ENCODE data around the gene TCHP.
"Not testable (repeated sequence)": the region's sequence is repeated elsewhere in the genome, so short reads cannot be mapped to it uniquely, and the experiment has no call there.

The TCHP gene

GRCh38 chr12:109910254-109910968, 10.3 kb downstream of the TCHP start:
- DNase-seq (ENCODE audit: low spot score), result no peak

DNA sequence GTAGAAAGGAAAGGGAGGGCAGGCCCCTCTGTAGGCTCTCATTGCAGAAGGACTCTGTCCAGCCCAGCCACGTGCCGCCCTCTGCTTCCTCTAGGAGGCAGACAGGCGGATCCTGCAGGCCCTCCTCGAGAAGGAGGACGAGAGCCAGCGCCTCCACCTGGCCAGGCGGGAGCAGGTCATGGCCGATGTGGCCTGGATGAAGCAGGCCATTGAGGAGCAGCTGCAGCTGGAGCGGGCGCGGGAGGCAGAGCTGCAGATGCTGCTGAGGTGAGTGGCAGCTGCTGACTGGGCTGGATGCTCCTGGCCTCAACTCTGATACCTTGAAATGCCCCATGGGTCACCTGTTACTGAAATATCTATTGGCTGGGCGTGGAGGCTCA, 10.9 kb downstream of the TCHP start:
- DNase-seq (ENCODE audit: low spot score), result peak; percentile 78

DNA sequence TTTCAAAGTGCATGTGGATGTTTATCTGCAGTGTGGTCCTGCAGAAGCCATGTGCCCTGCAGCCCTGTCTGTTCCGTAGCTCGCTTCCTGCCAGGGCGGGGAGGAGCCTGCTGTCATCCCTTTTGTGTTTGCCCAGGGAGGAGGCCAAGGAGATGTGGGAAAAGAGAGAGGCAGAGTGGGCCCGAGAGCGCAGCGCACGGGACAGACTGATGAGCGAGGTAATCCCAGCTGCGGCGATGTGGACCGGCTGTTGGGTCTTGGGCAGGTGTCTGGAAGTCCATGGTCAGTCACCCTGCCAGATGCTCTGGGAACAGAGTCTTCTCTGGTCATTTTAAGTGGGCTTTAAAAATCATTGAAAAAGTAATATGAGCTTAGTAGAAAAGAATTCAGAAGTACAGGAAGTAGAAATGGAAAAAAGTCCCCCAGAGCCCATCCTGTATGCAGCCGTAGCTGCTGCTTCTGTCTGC, 12.8 kb downstream of the TCHP start:
- no peak for DNase-seq (ENCODE audit: low spot score)

- DNase-seq (ENCODE audit: low spot score), result no peak
Observed at GRCh38 chr12:109914461-109914860, 14.4 kb downstream of the TCHP start.

DNA sequence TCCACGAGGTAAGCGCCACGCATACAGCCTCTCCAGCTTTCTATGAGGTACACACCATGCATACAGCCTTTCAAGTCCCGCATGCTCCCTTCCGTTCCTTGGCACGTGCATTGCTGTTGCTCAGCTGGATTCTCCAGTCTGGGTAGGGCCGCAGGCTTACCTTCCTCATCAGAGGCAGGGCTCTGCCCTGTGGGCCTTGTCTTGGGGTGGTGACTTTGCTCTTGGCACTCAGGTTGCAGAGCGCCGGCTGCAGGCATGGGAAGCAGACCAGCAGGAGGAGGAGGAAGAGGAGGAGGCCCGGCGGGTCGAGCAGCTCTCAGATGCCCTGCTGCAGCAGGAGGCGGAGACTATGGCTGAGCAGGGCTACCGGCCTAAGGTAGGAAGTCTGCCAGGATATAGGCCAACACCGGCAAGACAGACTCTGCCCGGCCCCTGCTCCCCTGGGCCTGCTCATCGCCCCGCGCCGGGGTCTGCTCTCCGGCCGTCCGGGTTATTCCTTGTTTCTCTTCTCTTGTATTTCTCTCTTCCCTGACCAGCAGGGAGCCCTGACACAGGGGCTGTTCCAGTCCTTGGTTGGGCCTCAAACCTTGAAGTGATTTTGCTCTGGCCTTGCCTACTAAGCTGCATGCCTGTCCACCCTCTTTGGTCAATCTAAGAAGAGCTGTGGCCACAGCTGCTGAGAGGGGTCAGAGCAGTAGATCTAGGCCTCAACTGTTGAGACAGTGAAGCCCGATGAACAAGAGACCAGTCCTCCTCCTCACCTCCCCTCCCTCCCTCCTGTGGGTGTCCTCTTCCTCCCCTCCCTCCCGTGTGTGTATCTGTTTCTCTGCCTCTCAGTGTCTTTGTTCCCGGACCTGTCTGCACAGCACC, 15.3 kb downstream of the TCHP start:
- no peak for DNase-seq (ENCODE audit: low spot score)

DNA sequence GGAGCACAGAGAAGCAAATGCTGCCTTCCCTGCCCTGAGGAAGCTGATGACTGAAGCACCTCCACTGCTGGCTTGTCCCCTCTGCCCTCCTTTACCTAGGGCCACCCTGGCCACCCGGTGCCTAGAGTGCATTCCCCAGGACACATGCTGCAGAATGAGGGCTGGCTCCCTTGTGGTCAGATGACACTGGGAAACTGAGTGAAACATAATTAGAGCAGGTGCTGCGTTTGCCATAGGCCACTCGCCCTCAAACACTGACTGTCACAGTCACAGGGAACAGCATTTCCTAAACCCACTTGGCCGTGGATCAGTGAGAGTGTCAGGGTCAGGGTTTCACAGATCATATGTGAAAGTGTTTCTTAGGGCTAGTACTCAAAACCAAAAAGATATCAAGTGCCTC, 16.0 kb downstream of the TCHP start:
- DNase-seq (ENCODE audit: low spot score), result no peak

DNA sequence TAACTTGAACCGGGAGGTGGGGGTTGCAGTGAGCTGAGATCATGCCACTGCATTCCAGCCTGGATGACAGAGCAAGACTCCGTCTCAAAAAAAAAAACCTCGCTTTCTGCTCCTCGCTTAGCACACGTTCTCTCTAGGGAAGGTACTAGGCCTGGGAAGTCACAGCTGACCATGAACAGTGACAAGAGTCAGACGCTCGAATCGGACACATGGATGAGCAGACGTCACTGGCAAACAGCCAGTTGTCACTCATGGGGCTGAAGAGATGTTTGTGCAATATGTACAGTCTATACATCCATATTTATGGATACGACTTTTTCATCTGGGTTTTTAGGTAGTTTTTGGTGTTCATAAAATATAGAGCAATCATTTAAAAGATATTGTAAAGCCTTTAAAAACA, 19.4 kb downstream of the TCHP start:
- no peak for DNase-seq (ENCODE audit: low spot score)

DNA sequence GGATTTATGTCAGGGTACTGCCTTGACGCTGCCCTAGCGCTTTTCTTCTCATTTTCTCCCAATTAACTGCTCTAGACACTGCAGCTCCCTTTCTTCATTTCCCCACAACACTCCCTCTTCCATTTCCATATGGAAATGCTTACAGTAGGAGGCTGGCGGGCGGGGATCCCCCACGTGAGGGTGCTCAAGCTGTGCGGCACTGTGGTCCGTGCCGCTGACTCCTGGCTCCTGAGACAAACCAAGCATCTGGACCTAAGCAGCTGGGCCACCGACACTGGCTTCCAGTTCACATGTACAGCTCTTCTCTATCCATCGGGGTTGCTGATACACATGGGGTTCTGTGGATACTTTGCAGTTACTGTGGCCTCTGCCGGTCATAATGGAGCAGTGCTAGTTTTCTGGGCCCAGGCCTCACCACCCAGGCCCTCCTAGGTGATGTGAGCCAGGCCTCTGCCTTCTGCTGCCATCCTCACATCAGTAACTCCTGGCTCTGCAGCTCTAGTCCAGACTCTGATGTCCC, 20.2 kb downstream of the TCHP start:
- DNase-seq (ENCODE audit: low spot score), result no peak

DNA sequence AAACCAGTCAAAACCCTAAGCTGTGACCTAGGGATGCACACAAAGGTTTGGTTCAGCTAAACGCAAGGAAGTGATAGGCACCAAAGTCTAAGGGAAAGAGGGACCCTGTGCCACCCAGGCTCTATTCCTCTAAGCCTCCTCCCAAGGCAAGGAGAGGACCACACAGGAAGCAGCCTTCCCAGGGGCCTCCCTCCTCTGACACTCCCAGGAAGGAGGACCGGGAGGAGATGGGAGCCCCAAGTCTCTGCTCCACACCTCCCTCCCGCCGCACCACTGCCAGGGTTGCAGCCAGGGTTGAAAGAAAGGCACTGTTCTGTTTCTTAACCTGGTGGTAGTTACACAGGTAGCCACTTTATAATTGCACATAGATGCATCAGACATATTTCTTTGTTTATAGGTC, 21.9 kb downstream of the TCHP start:
- no peak for DNase-seq (ENCODE audit: low spot score)

GRCh38 chr12:109923038-109923437, 23.0 kb downstream of the TCHP start:
- no peak for DNase-seq (ENCODE audit: low spot score)

GRCh38 chr12:109923481-109924245, 23.6 kb downstream of the TCHP start:
- DNase-seq (ENCODE audit: low spot score), result no peak

GRCh38 chr12:109925185-109925840, 25.2 kb downstream of the TCHP start:
- DNase-seq (ENCODE audit: low spot score), result no peak

DNA sequence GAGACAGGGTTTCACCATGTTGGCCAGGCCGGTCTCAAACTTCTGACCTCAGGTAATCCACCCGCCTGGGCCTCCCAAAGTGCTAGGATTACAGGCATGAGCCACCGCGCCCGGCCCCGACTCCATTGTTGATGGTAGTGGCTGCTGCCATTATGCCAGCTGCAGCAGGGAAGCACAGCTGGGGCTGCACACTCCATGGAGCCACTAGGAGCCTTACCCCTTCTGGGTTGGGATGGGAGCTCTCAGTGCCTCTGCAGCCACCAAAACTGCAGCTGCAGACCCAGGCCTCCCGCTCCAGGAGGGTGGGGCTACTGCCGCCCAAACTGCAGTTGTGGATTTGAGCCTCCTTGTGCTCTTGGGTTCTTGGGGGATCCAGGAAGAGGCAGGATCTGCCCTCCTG, 25.9 kb downstream of the TCHP start:
- no peak for DNase-seq (ENCODE audit: low spot score)

GRCh38 chr12:109926488-109927210, 26.6 kb downstream of the TCHP start:
- no peak for DNase-seq (ENCODE audit: low spot score)

- DNase-seq (ENCODE audit: low spot score), result peak; percentile 72
Observed at GRCh38 chr12:109927622-109928021, 27.5 kb downstream of the TCHP start.

DNA sequence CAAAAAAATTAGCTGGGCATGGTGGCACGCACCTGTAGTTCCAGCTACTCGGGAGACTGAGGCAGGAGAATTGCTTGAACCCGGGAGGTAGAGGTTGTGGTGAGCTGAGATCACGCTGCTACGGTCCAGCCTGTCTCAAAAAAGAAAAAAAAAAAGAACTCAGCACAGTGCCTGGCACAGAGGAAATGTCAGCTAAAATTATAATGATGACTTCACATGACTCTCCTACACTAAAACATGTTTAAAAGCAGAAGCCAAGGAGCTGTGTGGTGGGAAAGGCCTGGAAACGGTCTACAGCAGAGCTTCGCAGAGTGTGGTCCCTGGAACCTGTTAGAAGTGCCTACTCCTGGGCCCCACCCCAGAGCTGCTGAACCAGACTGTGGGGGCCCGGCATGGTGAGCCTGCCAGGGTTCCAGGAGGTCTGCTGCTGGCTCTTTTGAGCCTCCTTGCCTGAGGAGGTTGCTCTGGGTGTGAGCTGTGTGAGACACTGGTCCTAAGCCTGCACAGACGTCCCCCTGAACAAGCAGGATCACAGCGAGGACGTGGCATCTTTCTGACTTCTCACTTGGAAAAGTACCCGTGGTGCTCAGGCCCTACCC, 28.1 kb downstream of the TCHP start:
- DNase-seq (ENCODE audit: low spot score), result no peak

- not testable (repeated sequence) for DNase-seq (ENCODE audit: low spot score)
Observed at GRCh38 chr12:109929326-109929725, 29.3 kb downstream of the TCHP start.

DNA sequence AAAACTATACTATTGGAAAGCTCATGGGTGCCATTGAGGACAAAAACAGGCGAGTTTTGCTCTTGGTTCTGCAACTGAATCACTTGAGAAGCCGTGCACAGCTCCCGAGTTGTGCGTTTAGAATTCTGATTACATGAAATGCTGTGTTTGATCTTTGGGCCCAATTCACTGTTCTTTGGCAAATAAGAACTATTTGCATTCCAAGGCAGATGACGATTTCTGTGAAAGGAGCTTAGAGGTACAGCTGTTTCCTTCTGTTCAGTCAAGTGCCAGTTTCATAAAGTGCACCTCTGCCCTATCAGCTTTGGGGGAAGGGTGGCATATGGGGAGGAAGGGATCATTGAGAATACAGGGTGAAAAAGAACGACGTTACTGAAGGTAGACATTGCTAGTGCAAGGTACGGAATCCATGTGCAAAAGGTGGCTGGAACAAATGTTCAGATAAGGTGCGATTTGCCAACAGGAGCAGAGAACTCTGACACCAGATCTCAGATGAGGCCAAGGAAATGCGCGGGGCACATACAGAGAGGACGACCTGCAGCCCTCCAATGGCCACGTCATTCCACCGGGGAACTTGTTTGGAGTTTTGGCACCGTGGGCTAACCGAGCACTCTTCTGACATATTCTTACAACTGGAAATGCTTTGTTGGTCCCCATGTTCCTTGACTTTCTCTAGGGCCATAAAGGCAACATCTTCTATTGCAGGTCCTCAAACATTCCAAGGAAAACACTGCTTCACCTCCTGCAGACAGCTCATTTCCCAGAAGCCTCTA, 30.1 kb downstream of the TCHP start:
- DNase-seq (ENCODE audit: low spot score), result no peak

GRCh38 chr12:109931143-109931542, 31.1 kb downstream of the TCHP start:
- DNase-seq (ENCODE audit: low spot score), result no peak
